Gastroesophageal sphincter (tissue), 2 donors: ENCODE data around the gene LMNTD2.

Experiments used
- POLR2A ChIP-seq, 2 donors: fragments of 450-650 bp; IDR thresholded peaks; one replicate each; pipeline ENCODE4 v1.6.1; 2017; ENCODE audit warnings: antibody characterized with exemption in 2 of 2, mild to moderate bottlenecking in 2 of 2, moderate library complexity in 1 of 2
- POLR2AphosphoS5 ChIP-seq: sonication (generic); formaldehyde crosslinking; IDR thresholded peaks from one replicate; pipeline ENCODE4 v1.6.1; 2017; ENCODE audit warnings: antibody characterized with exemption

- no peak for TF ChIP-seq POLR2A (IDR thresholded peaks at IDR 0.05)
- no peak for TF ChIP-seq POLR2AphosphoS5
Measured at GRCh38 chr11:531919-532526, 28.5 kb downstream of the LMNTD2 start.
